Psoas muscle (tissue), 8 donors: ENCODE measurements around the gene DIP2B. TPM values are rescaled to one million over a fixed set of nuclear protein-coding genes. Genes with fewer than 3 reads are reported as not detected.

Experiments
- ATAC-seq, 4 donors: fragments of 200-7000 bp; cut with Tn5 transposase; one replicate each; pipeline ENCODE4 v1.9.1; 2020; ENCODE audit warnings: moderate library complexity in 3 of 4, mild to moderate bottlenecking in 2 of 4
- DNase-seq, 2 donors: peaks; one replicate each; pipeline ENCODE4 v3.0.0-alpha.2; 2020
- H3K27ac ChIP-seq: fragments of 200-600 bp; one replicate; pipeline ENCODE4 v1.8.0; 2022
- H3K27me3 ChIP-seq, 3 donors: fragments of 200-600 bp in 1 of 3; one replicate each; pipeline versions ENCODE4 v1.6.1 to v1.8.0; 2013 to 2022; ENCODE audit warnings: low read length in 2 of 3, mild to moderate bottlenecking in 2 of 3, moderate library complexity in 1 of 3; ENCODE audit not compliant: insufficient read depth in 3 of 3
- H3K36me3 ChIP-seq, 2 donors: fragments of 200-600 bp in 1 of 2; one replicate each; pipeline versions ENCODE4 v1.6.1 to v1.8.0; 2013 to 2022; ENCODE audit warnings: low read depth in 1 of 2, mild to moderate bottlenecking in 1 of 2, moderate library complexity in 1 of 2; ENCODE audit not compliant: insufficient read depth in 1 of 2
- H3K4me1 ChIP-seq: fragments of 200-600 bp; one replicate; pipeline ENCODE4 v1.8.0; 2022
- H3K4me3 ChIP-seq: fragments of 200-600 bp; one replicate; pipeline ENCODE4 v1.8.0; 2022; ENCODE audit warnings: mild to moderate bottlenecking
- H3K9me3 ChIP-seq: fragments of 200-600 bp; one replicate; pipeline ENCODE4 v1.8.0; 2022
- CTCF ChIP-seq: fragments of 200-600 bp; IDR thresholded peaks from one replicate; pipeline ENCODE4 v1.8.0; 2022; ENCODE audit warnings: antibody characterized with exemption
- WGBS, 3 donors: extraction: QIAGEN DNeasy Blood & Tissue Kit; methylation state at CpG; one replicate each; pipeline versions ENCODE4 v1.1.6 to v1.1.7; 2013; 5-methylcytosine and 5-hydroxymethylcytosine counted together
- intact Hi-C, 2 donors: fragments of 100-400 bp; cut with DNase I; formaldehyde crosslinking; loops; one replicate each; pipeline versions ENCODE4 v1.11.0 to v1.14.2; 2022
- polyA plus RNA-seq, 3 donors: library from polyadenylated mRNA; stranded (reverse); fragments of 200-250 nt; gene quantifications; one replicate each; pipeline ENCODE4 v1.2.3, GENCODE V29; 2013
- total RNA-seq, 4 donors: library from RNA; stranded (reverse); fragmentation: NEBNext Ultra II Directional in 2 of 4; extraction: Animal tissue kit (Norgen Biotek cat#: 25700) in 2 of 4; gene quantifications; one replicate each; pipeline versions ENCODE4 v1.2.1 to v1.2.4, GENCODE V29; 2021 to 2023
- donor health status: healthy with polysubstance abuse.
- donor health status: DM: no; HTN: no; CAD: no; lungs with moderate emphysema.
- donor health status: Bipolar disorder and iron deficiency.
- donor health status: healthy.
- donor health status: DM: yes; HTN: yes; CAD: no.
- donor health status: DM: no; HTN: no; CAD: no.
- donor health status: DM: no; HTN: no; CAD: no.
- donor health status: DM: yes; HTN: yes; CAD: no.

Gene DIP2B
- total and polyA plus RNA-seq, 7 donors = 2.2 to 10.7 (median 8.6) TPM

GRCh38 chr12:50545786-50546185, 41.0 kb downstream of the DIP2B start:
- no peak for TF ChIP-seq CTCF
- Histone ChIP-seq H3K27ac (no peak overlapping the region), H3K27me3 (no peaks in the 10 kb centered on the region), H3K4me3 (no peak overlapping the region), H3K36me3 (no peaks in the 10 kb centered on the region), H3K9me3 (no peaks in the 10 kb centered on the region), H3K4me1 (peaks cover 22% of the 10 kb centered on the region)
- DNase-seq = no peak
- intact Hi-C loops = no loop called here
- ATAC-seq = peak; percentile 39 to 77 (median 58)
- 31 to 36% (median 31%) methylated on average over 5 of the region's 5 CpGs for WGBS, 3 donors

GRCh38 chr12:50546441-50547318, 41.9 kb downstream of the DIP2B start:
- intact Hi-C loops = no loop called here

DNA sequence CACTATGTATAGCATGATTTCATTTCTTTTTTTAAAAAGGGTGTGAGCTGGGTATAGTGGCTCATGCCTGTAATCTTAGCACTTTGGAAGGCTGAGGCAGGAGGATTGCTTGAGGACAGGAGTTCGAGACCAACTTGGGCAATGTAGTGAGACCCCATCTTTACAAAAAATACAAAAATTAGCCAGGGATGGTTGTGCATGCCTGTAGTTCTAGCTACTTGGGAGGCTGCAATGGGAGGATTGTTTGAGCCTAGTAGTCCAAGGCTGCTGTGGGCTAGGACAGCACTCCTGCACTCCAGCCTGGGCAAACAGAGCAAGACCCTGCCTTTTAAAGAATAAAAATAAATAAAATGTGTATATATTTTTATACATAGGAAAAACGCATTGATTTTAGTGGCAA, 43.0 kb downstream of the DIP2B start:
- DNase-seq = no peak
- ATAC-seq = no peak
- Histone ChIP-seq H3K4me3 (no peak overlapping the region), H3K36me3 (no peaks in the 10 kb centered on the region), H3K4me1 (peaks cover 16% of the 10 kb centered on the region), H3K9me3 (no peaks in the 10 kb centered on the region), H3K27ac (no peak overlapping the region), H3K27me3 (no peaks in the 10 kb centered on the region)
- intact Hi-C loops = no loop called here
- TF ChIP-seq CTCF = no peak
- 91 to 99% (median 98%) methylated on average over 2 of the region's 2 CpGs for WGBS, 3 donors

More at GRCh38 chr12:50546441-50547318, 41.9 kb downstream of the DIP2B start:
- no peak for TF ChIP-seq CTCF
- Histone ChIP-seq H3K27ac (no peak overlapping the region), H3K4me1 (peaks cover 22% of the 10 kb centered on the region), H3K36me3 (no peaks in the 10 kb centered on the region), H3K9me3 (no peaks in the 10 kb centered on the region), H3K4me3 (no peak overlapping the region), H3K27me3 (no peaks in the 10 kb centered on the region)
- 77 to 83% (median 78%) methylated on average over 6 of the region's 6 CpGs for WGBS, 3 donors
- DNase-seq = no peak
- no peak for ATAC-seq

- Histone ChIP-seq H3K4me3 (no peak overlapping the region), H3K36me3 (no peaks in the 10 kb centered on the region), H3K9me3 (no peaks in the 10 kb centered on the region), H3K27me3 (no peaks in the 10 kb centered on the region), H3K27ac (no peak overlapping the region), H3K4me1 (peaks cover 13% of the 10 kb centered on the region)
- no peak for TF ChIP-seq CTCF
- 75 to 76% (median 75%) methylated on average over 4 of the region's 4 CpGs for WGBS, 3 donors
- DNase-seq (no peak), ATAC-seq (no peak)
- intact Hi-C loops = no loop called here
Measured at GRCh38 chr12:50549885-50550284, 45.1 kb downstream of the DIP2B start.
